PC-9 (cell line): ENCODE measurements around the gene CARS2.

Source experiments
- CTCF ChIP-seq: fragments of 200-600 bp; sonication (generic); conservative IDR thresholded peaks from 2 replicates; pipeline ENCODE4 v1.6.1; 2017; ENCODE audit warnings: mixed run types, antibody characterized with exemption, mild to moderate bottlenecking, moderate library complexity
- EZH2 ChIP-seq: fragments of 200-600 bp; sonication (generic); IDR thresholded peaks from 2 replicates; pipeline ENCODE4 v1.8.0; 2017; ENCODE audit warnings: antibody characterized with exemption, low read depth

GRCh38 chr13:110648848-110649421 is 57.0 kb downstream of the CARS2 start:
- TF ChIP-seq CTCF (no peak), EZH2 (no peak)
